GF-D8 (cell line): ENCODE results near the gene DLX6.
"Not testable (repeated sequence)": the region's sequence is repeated elsewhere in the genome, so short reads cannot be mapped to it uniquely, and the experiment has no call there.

Experiments used
- DNase-seq: peaks from one replicate; lab custom pipeline; 2025; lab: John Stamatoyannopoulos, UW

DLX6 gene

DNA sequence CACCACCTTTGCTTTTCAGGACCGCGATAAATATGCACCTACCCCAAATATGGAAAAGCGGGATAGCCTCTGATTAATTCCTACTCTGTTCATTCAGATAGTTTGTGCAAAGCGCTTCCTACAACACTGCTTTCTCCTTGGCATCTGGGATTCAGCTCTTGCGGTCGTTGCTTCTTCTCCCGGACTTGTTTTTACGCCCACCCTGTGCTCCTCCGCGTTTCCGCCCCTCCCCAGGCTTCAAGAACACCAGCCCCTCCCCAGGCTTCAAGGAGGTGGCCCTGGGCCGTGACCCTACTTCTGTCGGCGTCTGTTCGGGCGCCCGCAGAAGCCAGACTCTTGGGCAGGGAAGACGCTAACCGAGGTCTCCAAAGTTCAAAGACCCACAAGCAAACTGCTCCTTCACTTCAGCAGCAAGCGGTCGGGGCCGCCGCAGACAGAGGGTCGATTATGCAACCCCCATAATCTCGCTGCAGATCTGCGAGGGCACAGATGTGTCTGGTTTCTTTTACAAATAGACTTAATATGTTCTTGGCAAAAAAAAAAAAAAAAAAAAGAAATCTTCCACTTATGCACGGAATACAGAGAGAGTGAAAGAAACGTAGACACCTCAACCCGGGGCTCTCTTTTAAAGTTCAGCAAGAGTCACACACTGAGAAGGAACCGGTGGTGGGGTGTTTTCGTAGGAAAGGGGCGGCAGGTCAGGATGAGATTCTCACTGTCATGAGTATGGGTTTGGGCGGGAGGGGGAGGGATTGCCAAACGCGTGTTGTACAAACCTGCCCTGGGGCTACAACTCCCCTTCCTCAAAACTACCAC is 17.3 kb downstream of the DLX6 start:
- DNase-seq, result no peak

DNA sequence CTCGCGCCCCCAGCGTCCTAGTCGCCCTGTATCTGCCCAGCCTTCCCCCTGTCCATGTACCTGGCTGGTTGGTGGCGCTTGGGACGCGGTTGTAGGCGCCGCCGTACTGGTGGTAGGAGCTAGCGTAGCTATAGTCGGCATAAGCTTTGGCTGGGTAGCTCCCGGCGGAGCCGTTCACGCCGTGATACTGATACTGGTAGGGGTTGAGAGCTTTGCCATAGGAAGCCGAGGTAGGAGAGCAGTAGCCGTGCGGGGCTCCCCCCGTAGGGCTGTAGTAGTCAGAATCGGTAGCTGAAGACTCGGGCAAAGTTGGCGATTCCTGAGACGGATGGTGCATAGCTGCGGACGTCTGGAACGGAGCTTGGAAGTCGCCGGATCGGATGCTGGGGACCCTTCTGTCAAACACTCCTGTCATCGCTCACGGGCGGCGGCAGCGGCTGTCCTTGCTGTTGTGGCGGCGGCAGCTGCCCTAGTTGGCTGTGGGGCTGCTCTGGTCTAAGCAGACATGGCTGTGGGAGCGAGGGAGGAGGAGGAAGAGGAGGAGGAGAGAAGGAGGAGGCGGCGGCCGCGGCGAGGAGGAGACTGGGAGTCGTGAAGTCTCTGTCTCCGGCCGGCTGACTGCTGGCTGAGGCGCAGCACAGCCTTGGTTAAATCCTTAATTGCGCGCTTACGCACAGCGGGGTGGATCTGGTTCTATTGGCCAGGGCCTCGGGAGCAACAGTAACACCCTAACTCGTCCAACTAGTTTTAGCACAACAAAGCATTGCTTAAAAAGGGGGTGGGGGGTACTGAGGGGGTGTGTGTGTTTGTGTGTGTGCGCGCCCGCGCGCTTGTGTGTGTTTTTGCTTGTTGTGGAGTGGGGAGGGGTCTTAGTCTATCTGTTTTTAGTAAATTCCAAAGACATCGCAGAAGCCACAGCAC is 19.1 kb downstream of the DLX6 start, which contains the start of gene DLX5:
Gene DLX5, minus strand, starts transcription at position 623 of the 921 bp plus-strand sequence. Its CDS starts 208 bp downstream, at position 415.
- no peak for DNase-seq

DNA sequence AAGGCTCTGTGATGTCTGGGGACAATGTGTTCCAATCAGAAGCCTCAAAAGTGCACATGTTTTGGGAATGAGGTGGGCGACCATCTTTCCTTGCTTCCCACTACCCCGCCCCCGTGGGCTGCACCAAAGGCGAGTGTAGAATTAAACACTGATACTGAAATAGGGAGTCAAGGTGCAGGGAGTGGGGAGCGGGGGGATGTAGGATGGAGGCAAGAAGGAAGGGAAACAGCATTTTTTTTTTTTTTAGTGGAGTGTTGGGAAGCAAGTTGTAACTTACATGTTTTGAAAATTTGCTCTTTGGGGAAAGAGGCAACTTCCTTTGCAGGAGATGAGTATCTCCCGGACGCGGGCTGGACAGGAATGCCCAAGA is 19.8 kb downstream of the DLX6 start:
- DNase-seq, result no peak

DNA sequence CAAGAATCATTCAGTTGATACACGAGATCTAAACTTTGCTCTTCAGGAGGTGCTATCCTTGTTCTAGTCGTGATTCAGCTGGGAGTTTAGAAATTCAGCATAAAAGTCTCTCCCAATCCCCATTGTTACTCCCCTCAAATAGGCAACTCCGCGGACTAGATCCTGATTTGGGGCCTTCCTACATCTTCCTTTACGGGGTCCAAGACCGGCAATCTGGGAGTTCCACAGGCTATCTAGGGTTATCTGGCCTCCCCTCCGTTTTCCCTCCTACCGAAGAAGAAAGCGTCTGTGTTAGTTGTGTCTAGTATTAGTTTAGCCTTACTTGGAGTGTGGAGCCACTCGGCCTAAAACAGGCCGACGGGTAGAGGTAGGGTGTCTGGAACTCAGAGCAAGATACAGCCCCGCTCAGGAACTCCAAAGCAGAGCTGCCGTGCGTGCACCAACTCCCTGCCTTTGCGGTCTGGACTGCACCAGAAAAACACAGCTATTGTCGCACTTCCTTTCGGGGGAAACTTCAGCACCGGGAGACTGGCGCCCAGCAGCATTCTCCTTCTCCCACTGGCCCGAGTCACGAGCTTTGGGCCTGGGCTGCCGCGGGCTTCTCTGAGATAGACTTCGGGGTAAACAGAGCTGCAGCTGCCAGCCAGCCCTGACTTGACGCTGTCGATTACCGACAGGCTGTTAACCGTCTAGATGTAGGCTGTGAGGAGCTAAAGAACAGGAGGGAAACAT is 20.8 kb downstream of the DLX6 start:
- no peak for DNase-seq

DNA sequence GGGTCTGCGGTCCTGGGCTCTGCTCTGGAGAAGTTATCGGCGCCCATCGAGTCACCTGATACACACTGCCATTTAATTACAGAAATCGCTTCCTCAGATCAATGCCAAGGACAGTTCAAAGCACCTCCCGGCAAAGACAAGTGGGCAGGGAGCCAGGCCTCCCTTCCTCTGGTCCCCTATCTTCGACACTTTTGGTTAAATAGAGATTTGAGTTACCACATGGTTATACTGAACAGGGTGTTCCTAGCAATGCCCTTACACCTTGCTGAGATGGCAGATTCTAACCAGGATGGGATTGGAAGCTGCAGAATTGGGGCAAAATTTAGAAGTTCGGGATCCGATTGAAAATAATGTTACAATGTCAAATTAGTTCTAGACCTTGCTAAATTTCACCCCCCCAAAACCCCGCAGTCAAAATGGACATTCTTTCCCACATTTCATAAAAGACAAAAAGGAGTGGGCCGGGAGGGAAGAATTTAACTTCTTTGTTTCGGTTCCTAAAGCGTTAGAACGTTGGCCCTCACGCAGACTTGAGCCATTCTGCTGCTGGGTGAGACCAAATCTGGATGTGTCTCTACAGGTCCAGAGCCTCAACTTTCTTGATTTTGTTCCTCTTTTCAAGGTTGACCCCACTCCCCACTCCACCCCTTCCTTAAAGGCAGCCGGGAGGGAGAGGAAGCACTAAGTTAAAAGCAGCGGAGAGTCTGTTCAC is 21.5 kb downstream of the DLX6 start:
- DNase-seq, result no peak

DNA sequence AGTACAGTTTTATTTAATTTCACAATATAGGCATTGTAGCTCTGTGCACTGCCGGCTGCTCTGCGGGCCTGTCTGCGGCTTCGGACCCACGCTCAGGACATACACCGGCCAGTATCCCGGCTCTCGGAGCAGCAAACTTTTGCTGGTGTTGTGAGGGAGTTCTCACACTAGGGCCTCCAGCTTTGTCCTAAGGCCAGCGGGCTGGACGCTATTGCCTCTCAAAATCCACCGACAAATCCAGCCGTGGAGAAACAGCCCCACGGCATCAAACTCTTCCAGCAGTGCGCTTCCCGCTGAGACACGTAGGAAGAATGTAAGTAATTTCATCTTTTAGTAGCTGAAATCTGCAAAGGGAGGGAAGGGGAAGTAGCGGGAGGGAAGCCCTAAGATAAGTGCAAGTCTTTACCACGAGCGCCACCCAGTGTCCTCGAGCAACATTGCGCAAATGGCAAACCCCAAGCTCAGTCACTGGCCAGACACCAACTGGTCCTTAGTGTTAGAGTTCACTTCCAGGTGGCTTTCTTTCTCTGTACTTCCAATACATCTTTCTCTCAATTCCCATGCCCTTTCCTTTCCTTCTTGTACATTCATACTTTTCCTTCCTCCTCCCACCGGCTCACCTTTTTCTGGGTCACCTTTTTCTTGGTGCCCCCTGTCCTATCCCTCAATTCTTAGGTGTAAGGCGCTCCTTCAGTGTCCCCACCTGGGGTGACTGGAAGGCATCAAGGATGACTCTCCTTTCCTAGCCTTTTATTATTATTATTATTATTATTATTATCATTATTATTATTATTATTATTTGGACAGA is 22.3 kb downstream of the DLX6 start:
- peak; percentile 60 for DNase-seq

DNA sequence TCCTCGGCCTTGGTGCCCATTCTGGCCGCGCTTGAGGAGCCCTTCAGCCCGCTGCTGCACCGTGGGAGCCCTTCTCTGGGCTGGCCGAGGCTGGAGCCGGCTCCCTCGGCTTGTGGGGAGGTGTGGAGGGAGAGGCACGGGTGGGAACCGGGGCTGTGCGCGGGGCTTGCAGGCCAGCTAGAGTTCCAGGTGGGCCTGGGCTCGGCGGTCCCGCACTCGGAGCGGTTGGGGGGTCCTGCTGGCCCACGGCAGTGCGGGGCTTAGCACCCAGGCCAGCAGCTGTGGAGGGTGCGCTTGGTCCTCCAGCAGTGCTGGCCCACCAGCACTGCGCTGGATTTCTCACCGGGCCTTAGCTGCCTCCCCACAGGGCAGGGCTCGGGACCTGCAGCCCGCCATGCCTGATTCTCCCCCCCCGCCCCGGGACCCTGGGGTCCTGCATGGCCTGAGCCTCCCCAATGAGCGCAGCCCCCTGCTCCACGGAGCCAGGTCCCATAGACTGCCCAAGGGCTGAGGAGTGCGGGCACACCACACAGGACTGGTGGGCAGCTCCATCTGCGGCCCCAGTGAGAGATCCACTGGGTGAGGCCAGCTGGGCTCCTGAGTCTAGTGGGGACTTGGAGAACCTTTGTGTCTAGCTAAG is 29.0 kb downstream of the DLX6 start:
- not testable (repeated sequence) for DNase-seq

DNA sequence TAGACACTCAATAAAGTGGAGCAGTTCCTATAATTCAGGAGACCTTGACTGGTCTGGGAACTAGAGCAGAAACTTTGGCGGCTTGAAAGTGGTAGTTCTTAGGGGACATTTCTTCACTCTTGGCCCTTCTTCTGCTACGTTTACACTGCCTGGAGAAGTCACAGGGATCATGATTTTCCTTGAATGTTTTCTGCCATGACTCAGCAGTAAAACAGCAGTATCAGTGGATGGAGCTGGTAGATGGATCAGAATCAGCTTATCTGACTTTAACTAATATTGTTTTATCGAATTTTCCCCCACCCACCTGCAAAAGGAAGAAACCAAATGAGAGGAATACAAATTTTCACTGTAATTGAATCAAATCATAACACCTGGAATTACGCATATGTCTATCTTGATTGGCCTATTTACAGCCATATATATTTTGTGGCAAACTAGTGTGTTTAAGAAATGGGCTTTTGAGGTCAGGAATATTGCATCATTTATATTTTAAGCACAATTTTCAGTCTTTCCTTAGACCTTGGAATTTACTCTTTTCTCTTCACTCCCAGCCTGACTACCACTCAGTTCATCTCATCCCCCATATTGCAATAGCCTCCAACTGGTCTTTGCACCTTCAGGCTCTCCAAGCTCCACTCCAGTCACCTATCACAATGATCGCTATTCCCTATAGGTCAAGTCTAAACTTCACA is 34.2 kb downstream of the DLX6 start:
- DNase-seq, result no peak

GRCh38 chr7:97043281-97043680 is 37.9 kb downstream of the DLX6 start:
- DNase-seq, result no peak
